H1 (cell line): ENCODE results near the gene PPIF. TPM values are rescaled to one million over a fixed set of nuclear protein-coding genes. Genes with fewer than 3 reads are reported as not detected.

Source experiments
- CTCF ChIA-PET: fragments of 300-600 bp; sonication (Branson Sonifier 250); formaldehyde crosslinking; loops from one replicate; lab custom pipeline; 2021; ENCODE audit not compliant: partially characterized antibody; lab: Charles Lee
- POLR2A ChIA-PET: fragments of 300-600 bp; sonication (Branson Sonifier 250); formaldehyde crosslinking; loops from one replicate; lab custom pipeline; 2021; ENCODE audit warnings: inconsistent platforms; ENCODE audit not compliant: partially characterized antibody; lab: Charles Lee
- DNase-seq, 2 experiments: peaks; one replicate each; pipeline versions ENCODE4 v3.0.0 to v3.0.0-alpha.2; 2010 to 2022; ENCODE audit warnings: low spot score in 2 of 2, low read depth in 1 of 2, mixed read lengths in 1 of 2
- FAIRE-seq: peaks from 2 replicates; lab custom pipeline; 2011; peaks lifted over from hg19 to GRCh38; lab: Jason Lieb, UNC
- H2AFZ ChIP-seq: 2 replicates; pipeline ENCODE4 v1.8.1; 2012; ENCODE audit warnings: low read length, inconsistent platforms
- H2AK5ac ChIP-seq: 2 replicates; pipeline ENCODE4 v1.6.1; 2013; ENCODE audit warnings: low read depth, low read length
- H2BK120ac ChIP-seq: replicated peaks from 2 replicates; pipeline ENCODE3; 2013; ENCODE audit warnings: low read depth, low read length, inconsistent platforms
- H2BK12ac ChIP-seq: 2 replicates; pipeline ENCODE4 v1.6.1; 2013; ENCODE audit warnings: low read depth, low read length
- H2BK15ac ChIP-seq: 2 replicates; pipeline ENCODE4 v1.6.1; 2013; ENCODE audit warnings: low read length
- H2BK20ac ChIP-seq: 2 replicates; pipeline ENCODE4 v1.6.1; 2013; ENCODE audit warnings: low read length
- H2BK5ac ChIP-seq: 2 replicates; pipeline ENCODE4 v1.6.1; 2013; ENCODE audit warnings: low read depth, low read length
- H3K14ac ChIP-seq: 2 replicates; pipeline ENCODE4 v1.6.1; 2013; ENCODE audit warnings: inconsistent platforms; ENCODE audit not compliant: insufficient read length
- H3K18ac ChIP-seq: 2 replicates; pipeline ENCODE4 v1.6.1; 2013; ENCODE audit warnings: low read length; ENCODE audit errors: extremely low read depth
- H3K23ac ChIP-seq: 2 replicates; pipeline ENCODE4 v1.6.1; 2013; ENCODE audit warnings: inconsistent platforms; ENCODE audit not compliant: insufficient read length
- H3K23me2 ChIP-seq: 2 replicates; pipeline ENCODE4 v1.6.1; 2013; ENCODE audit warnings: low read depth, low read length
- H3K27ac ChIP-seq: 2 replicates; pipeline ENCODE4 v1.6.1; 2011; ENCODE audit warnings: low read depth, low read length, inconsistent platforms
- H3K27me3 ChIP-seq, 4 experiments: replicated peaks in 1 of 4; 1 replicate in 1 of 4; 2 replicates in 3 of 4; pipeline versions ENCODE4 v1.6.1 to v1.8.1; 2011 to 2013; ENCODE audit warnings: low read length in 3 of 4, mild to moderate bottlenecking in 3 of 4, inconsistent platforms in 2 of 4, mixed read lengths in 2 of 4, moderate library complexity in 1 of 4; ENCODE audit not compliant: control insufficient read depth in 3 of 4, insufficient read depth in 3 of 4; ENCODE audit errors: extremely low read depth in 1 of 4
- H3K36me3 ChIP-seq, 4 experiments: 2 replicates each; pipeline versions ENCODE4 v1.6.1 to v1.8.1; 2011 to 2013; ENCODE audit warnings: mild to moderate bottlenecking in 4 of 4, low read length in 3 of 4, moderate library complexity in 2 of 4, control low read depth in 1 of 4, inconsistent platforms in 1 of 4; ENCODE audit not compliant: insufficient read depth in 4 of 4, control insufficient read depth in 2 of 4
- H3K4ac ChIP-seq: replicated peaks from 2 replicates; pipeline ENCODE3; 2013; ENCODE audit warnings: low read length, low read depth, mixed read lengths, inconsistent platforms; ENCODE audit not compliant: insufficient read length
- H3K4me1 ChIP-seq, 4 experiments: replicated peaks in 1 of 4; 1 replicate in 1 of 4; 2 replicates in 3 of 4; pipeline versions ENCODE4 v1.6.1 to v1.8.1; 2011 to 2013; ENCODE audit warnings: low read length in 3 of 4, inconsistent platforms in 2 of 4, mixed read lengths in 1 of 4; ENCODE audit not compliant: insufficient read depth in 4 of 4, control insufficient read depth in 3 of 4
- H3K4me2 ChIP-seq, 2 experiments: 2 replicates each; pipeline versions ENCODE4 v1.6.1 to v1.8.1; 2011 to 2013; ENCODE audit warnings: low read depth in 2 of 2, low read length in 2 of 2, control low read depth in 1 of 2, inconsistent platforms in 1 of 2, mild to moderate bottlenecking in 1 of 2; ENCODE audit not compliant: insufficient read depth in 1 of 2
- H3K4me3 ChIP-seq, 4 experiments: fragments of 200-600, 300-600 bp in 1 of 4; sonication (generic), shearing (Covaris generic), sonication (Bioruptor Twin) in 1 of 4; 2 replicates each; pipeline versions ENCODE4 v1.5.1 to v1.8.1; 2011 to 2016; ENCODE audit warnings: low read length in 4 of 4, low read depth in 3 of 4, control low read depth in 2 of 4, inconsistent platforms in 2 of 4, mild to moderate bottlenecking in 2 of 4, mixed read lengths in 1 of 4, moderate library complexity in 1 of 4; ENCODE audit not compliant: insufficient read depth in 2 of 4; ENCODE audit errors: extremely low read depth in 1 of 4
- H3K56ac ChIP-seq: replicated peaks from 2 replicates; pipeline ENCODE3; 2013; ENCODE audit warnings: low read depth, mild to moderate bottlenecking, mixed read lengths, low read length, inconsistent platforms; ENCODE audit not compliant: insufficient read length
- H3K79me1 ChIP-seq: 2 replicates; pipeline ENCODE4 v1.6.1; 2013; ENCODE audit warnings: low read depth, low read length, control low read depth
- H3K79me2 ChIP-seq, 2 experiments: 2 replicates each; pipeline versions ENCODE4 v1.6.1 to v1.8.1; 2012 to 2013; ENCODE audit warnings: low read length in 2 of 2, mild to moderate bottlenecking in 2 of 2, inconsistent platforms in 1 of 2; ENCODE audit not compliant: insufficient read depth in 2 of 2, control insufficient read depth in 1 of 2
- H3K9ac ChIP-seq, 4 experiments: replicated peaks in 1 of 4; 1 replicate in 1 of 4; 2 replicates in 3 of 4; pipeline versions ENCODE4 v1.6.1 to v1.8.1; 2011 to 2013; ENCODE audit warnings: low read depth in 3 of 4, low read length in 3 of 4, control low read depth in 2 of 4, mild to moderate bottlenecking in 2 of 4, moderate library complexity in 2 of 4, inconsistent platforms in 1 of 4; ENCODE audit errors: extremely low read depth in 1 of 4
- H3K9me3 ChIP-seq, 2 experiments: 2 replicates each; pipeline versions ENCODE4 v1.6.1 to v1.8.1; 2012 to 2013; ENCODE audit warnings: mild to moderate bottlenecking in 2 of 2, moderate library complexity in 2 of 2, control low read depth in 1 of 2, inconsistent platforms in 1 of 2, low read depth in 1 of 2, low read length in 1 of 2, mixed read lengths in 1 of 2; ENCODE audit not compliant: insufficient read depth in 2 of 2
- H4K20me1 ChIP-seq, 2 experiments: replicated peaks in 1 of 2; 2 replicates each; pipeline versions ENCODE3 to v1.8.1; 2011 to 2013; ENCODE audit warnings: inconsistent platforms in 2 of 2, low read length in 2 of 2, mild to moderate bottlenecking in 1 of 2; ENCODE audit not compliant: insufficient read depth in 2 of 2, control insufficient read depth in 1 of 2
- H4K5ac ChIP-seq: 2 replicates; pipeline ENCODE4 v1.6.1; 2013; ENCODE audit warnings: low read length, low read depth, mixed read lengths, inconsistent platforms; ENCODE audit not compliant: insufficient read length
- H4K8ac ChIP-seq: 2 replicates; pipeline ENCODE4 v1.8.0; 2013; ENCODE audit warnings: mild to moderate bottlenecking, moderate library complexity, low read length, inconsistent platforms; ENCODE audit not compliant: insufficient read depth; ENCODE audit errors: extremely low read depth
- H4K91ac ChIP-seq: replicated peaks from 2 replicates; pipeline ENCODE3; 2013; ENCODE audit warnings: low read length, mixed read lengths, inconsistent platforms; ENCODE audit not compliant: insufficient read length
- ATF3 ChIP-seq: IDR thresholded peaks from 2 replicates; pipeline ENCODE4 v1.6.1; 2011; ENCODE audit warnings: low read depth, mild to moderate bottlenecking, low read length; ENCODE audit not compliant: insufficient read depth
- BRCA1 ChIP-seq: IDR thresholded peaks from 2 replicates; pipeline ENCODE4 v1.6.1; 2012; ENCODE audit warnings: low read depth, low read length, improper control_type of control experiment
- CEBPB ChIP-seq: IDR thresholded peaks from 2 replicates; pipeline ENCODE4 v1.6.1; 2012; ENCODE audit warnings: low read depth, low read length
- JUND ChIP-seq: IDR thresholded peaks from 2 replicates; pipeline ENCODE4 v1.6.1; 2011; ENCODE audit warnings: mild to moderate bottlenecking, improper control_type of control experiment, low read length
- MAX ChIP-seq: IDR thresholded peaks from 2 replicates; pipeline ENCODE4 v1.6.1; 2012; ENCODE audit warnings: inconsistent platforms
- NANOG ChIP-seq: IDR thresholded peaks from 2 replicates; pipeline ENCODE4 v1.6.1; 2011; ENCODE audit warnings: low read length, low read depth, mild to moderate bottlenecking, inconsistent platforms; ENCODE audit not compliant: insufficient read depth, poor library complexity, severe bottlenecking
- RAD21 ChIP-seq, 2 experiments: IDR thresholded peaks in 1 of 2; conservative IDR thresholded peaks in 1 of 2; 2 replicates each; pipeline ENCODE4 v1.6.1; 2011; ENCODE audit warnings: low read depth in 2 of 2, low read length in 2 of 2, improper control_type of control experiment in 1 of 2, inconsistent platforms in 1 of 2, mild to moderate bottlenecking in 1 of 2, moderate library complexity in 1 of 2
- RNF2 ChIP-seq: fragments of 200-900, 300-1000 bp; sonication (generic); IDR thresholded peaks from 2 replicates; pipeline ENCODE4 v1.7.1; 2016; ENCODE audit warnings: borderline replicate concordance, low read depth, mild to moderate bottlenecking, antibody characterized with exemption, low read length; ENCODE audit not compliant: poor library complexity, severe bottlenecking; ENCODE audit errors: missing control alignments
- TBP ChIP-seq: IDR thresholded peaks from 2 replicates; pipeline ENCODE4 v1.6.1; 2011; ENCODE audit warnings: low read depth, low read length, improper control_type of control experiment
- YY1 ChIP-seq: IDR thresholded peaks from 2 replicates; pipeline ENCODE4 v1.6.1; 2011; ENCODE audit warnings: low read depth, mild to moderate bottlenecking, low read length
- WGBS, 2 experiments: shearing (Covaris generic) in 1 of 2; methylation state at CpG; one replicate each; pipeline versions ENCODE4 v1.1.6 to v1.1.7; 2013 to 2015; ENCODE audit warnings: low lambda C conversion rate in 2 of 2, mixed read lengths in 2 of 2, inconsistent platforms in 1 of 2, low coverage in 1 of 2, missing lambda C conversion rate in 1 of 2; ENCODE audit not compliant: insufficient replicate concordance in 2 of 2, insufficient coverage in 1 of 2, insufficient read length in 1 of 2; ENCODE audit errors: extremely low coverage in 1 of 2, missing lambda C conversion rate in 1 of 2; 5-methylcytosine and 5-hydroxymethylcytosine counted together
- polyA plus RNA-seq, 7 experiments: library from polyadenylated mRNA; depleted of rRNA in 3 of 7; stranded (reverse) in 5 of 7; unstranded in 2 of 7; fragments of >200 nt in 5 of 7; fragments of 200-250 nt in 2 of 7; gene quantifications; 1 replicate in 5 of 7; 2 replicates in 1 of 7; 4 replicates in 1 of 7; pipeline versions ENCODE4 v1.2.1 to v1.2.3, GENCODE V29; 2011 to 2013; ENCODE audit warnings: missing spikeins in 2 of 7, mixed read lengths in 2 of 7
- total RNA-seq: library from RNA; stranded (reverse); fragmentation: NEBNext Ultra II Directional; extraction: Animal tissue kit (Norgen Biotek cat#: 25700); gene quantifications from 2 replicates; pipeline ENCODE4 v1.2.1, GENCODE V29; 2021

Gene PPIF
- total and polyA plus RNA-seq, 2 of the 8 experiments (the other 6 are each of a cell fraction or from before 2014, with no cell fraction given) = 70.2 to 77.6 TPM

GRCh38 chr10:79358811-79359210 lies 11.5 kb downstream of the PPIF start:
- Histone ChIP-seq H3K27ac (no peak overlapping the region), H3K9ac (no peak overlapping the region), H3K23ac (no peak overlapping the region), H2BK12ac (no peak overlapping the region), H2BK20ac (no peak overlapping the region), H3K4me2 (no peak overlapping the region), H3K4ac (no peak overlapping the region), H3K4me1 (no peaks in the 10 kb centered on the region), H4K20me1 (peaks cover 0 to 2% of the 10 kb centered on the region in 2 experiments), H2BK120ac (no peak overlapping the region), H3K9me3 (no peaks in the 10 kb centered on the region; a peak in 1 of 4 replicates), H2AK5ac (no peak overlapping the region), H3K56ac (no peak overlapping the region), H2AFZ (no peak overlapping the region), H3K36me3 (peaks cover 5 to 19% (median 14%) of the 10 kb centered on the region in 4 experiments; a peak in 7 of 8 replicates), H3K79me1 (no peaks in the 10 kb centered on the region), H4K91ac (no peak overlapping the region), H3K4me3 (no peak overlapping the region), H3K18ac (no peak overlapping the region), H4K8ac (no peak overlapping the region), H2BK5ac (no peak overlapping the region), H3K14ac (no peak overlapping the region), H3K23me2 (no peaks in the 10 kb centered on the region), H3K79me2 (no peaks in the 10 kb centered on the region), H2BK15ac (no peak overlapping the region), H4K5ac (no peak overlapping the region), H3K27me3 (no peaks in the 10 kb centered on the region)
- POLR2A ChIA-PET = interaction anchor here (1.7 to 2.6 kb wide), 2 partner anchors 10 to 13 kb away, joined by 6 to 12 read pairs; no protein-coding TSS in a partner anchor
- 93% methylated on average over 5 of the region's 5 CpGs; no CpG with 5 or more reads in 1 of the 2 experiments for WGBS, 2 experiments
- TF ChIP-seq RNF2 = no peak
- no peak for TF ChIP-seq RAD21 (IDR thresholded peaks at IDR 0.05 in 1 of 2, conservative IDR thresholded peaks at IDR 0.05 in 1 of 2; ENCODE audit: low read depth in 2 of 2, low read length in 2 of 2)
- TF ChIP-seq YY1 = no peak
- TF ChIP-seq NANOG = no peak
- TF ChIP-seq BRCA1 = no peak
- TF ChIP-seq CEBPB = no peak
- no peak for TF ChIP-seq ATF3
- no peak for TF ChIP-seq MAX
- TF ChIP-seq JUND = no peak
- no peak for TF ChIP-seq TBP
- peak in 1 of 2 experiments; percentile 28 for DNase-seq
- FAIRE-seq = no peak
- CTCF ChIA-PET = interaction anchor here (0.9 to 6.0 kb wide), 5 partner anchors 13 to 134 kb away, joined by 4 to 50 read pairs (median 6); partner anchors contain the start of gene PPIF
